MM.1S (cell line): ENCODE data around the gene CD82.

ENCODE experiments used
- DNase-seq: peaks from one replicate; pipeline ENCODE4 v3.0.0-alpha.2; 2015
- H2AFZ ChIP-seq: fragments of 300-600 bp; sonication (generic); 2 replicates; pipeline ENCODE4 v1.6.0; 2016; ENCODE audit warnings: antibody characterized with exemption, low read length
- H3F3A ChIP-seq: fragments of 300-600 bp; sonication (generic); 2 replicates; pipeline ENCODE4 v1.6.1; 2016; ENCODE audit warnings: mild to moderate bottlenecking, antibody characterized with exemption, low read length, moderate library complexity, mixed read lengths; ENCODE audit not compliant: insufficient read depth
- H3K27ac ChIP-seq: fragments of 300-600 bp; sonication (generic); 2 replicates; pipeline ENCODE4 v1.5.1; 2016; ENCODE audit warnings: mild to moderate bottlenecking, low read length
- H3K27me3 ChIP-seq: fragments of 300-600 bp; sonication (generic); replicated peaks from 2 replicates; pipeline ENCODE4 v1.6.0; 2016; ENCODE audit warnings: low read length; ENCODE audit not compliant: insufficient read depth
- H3K36me3 ChIP-seq: fragments of 300-600 bp; sonication (generic); replicated peaks from 2 replicates; pipeline ENCODE4 v1.6.1; 2016; ENCODE audit warnings: mild to moderate bottlenecking, low read length, mixed read lengths; ENCODE audit not compliant: insufficient read depth
- H3K4me1 ChIP-seq: fragments of 300-600 bp; sonication (generic); 2 replicates; pipeline ENCODE4 v1.6.1; 2016; ENCODE audit warnings: low read length, mixed read lengths
- H3K4me2 ChIP-seq: fragments of 300-600 bp; sonication (generic); 2 replicates; pipeline ENCODE4 v1.6.0; 2016; ENCODE audit warnings: low read depth, low read length
- H3K4me3 ChIP-seq: fragments of 300-600 bp; sonication (generic); 2 replicates; pipeline ENCODE4 v1.5.1; 2016; ENCODE audit warnings: low read length, mixed read lengths
- H3K79me2 ChIP-seq: fragments of 300-600 bp; sonication (generic); 2 replicates; pipeline ENCODE4 v1.6.1; 2016; ENCODE audit warnings: mixed run types, low read length, mixed read lengths
- H3K9ac ChIP-seq: fragments of 300-600 bp; sonication (generic); 2 replicates; pipeline ENCODE4 v1.6.1; 2016; ENCODE audit warnings: low read length, mixed read lengths
- H3K9me2 ChIP-seq: fragments of 300-600 bp; sonication (generic); replicated peaks from 2 replicates; pipeline ENCODE4 v1.6.1; 2016; ENCODE audit warnings: mild to moderate bottlenecking, low read length, mixed read lengths; ENCODE audit not compliant: insufficient read depth
- H3K9me3 ChIP-seq: fragments of 300-600 bp; sonication (generic); replicated peaks from 2 replicates; pipeline ENCODE4 v1.6.1; 2016; ENCODE audit warnings: mild to moderate bottlenecking, low read length, mixed read lengths; ENCODE audit not compliant: insufficient read depth
- H4K20me1 ChIP-seq: fragments of 300-600 bp; sonication (generic); 2 replicates; pipeline ENCODE4 v1.6.1; 2016; ENCODE audit warnings: mild to moderate bottlenecking, low read length, moderate library complexity, mixed read lengths; ENCODE audit not compliant: insufficient read depth
- EZH2 ChIP-seq: fragments of 300-600 bp; sonication (generic); optimal IDR thresholded peaks from 2 replicates; pipeline ENCODE3; 2017; ENCODE audit warnings: low read depth, mild to moderate bottlenecking, antibody characterized with exemption, low read length, mixed read lengths
- EZH2phosphoT487 ChIP-seq: fragments of 300-600 bp; sonication (generic); IDR thresholded peaks from 2 replicates; pipeline ENCODE4 v1.6.1; 2018; ENCODE audit warnings: antibody characterized with exemption, low read length
- TF ChIP-seq, protein P1 (sequence below): fragments of 300-600 bp; sonication (generic); IDR thresholded peaks from 2 replicates; pipeline ENCODE4 v1.5.1; 2016; ENCODE audit warnings: antibody characterized with exemption, low read length, mixed read lengths

Gene CD82

DNA sequence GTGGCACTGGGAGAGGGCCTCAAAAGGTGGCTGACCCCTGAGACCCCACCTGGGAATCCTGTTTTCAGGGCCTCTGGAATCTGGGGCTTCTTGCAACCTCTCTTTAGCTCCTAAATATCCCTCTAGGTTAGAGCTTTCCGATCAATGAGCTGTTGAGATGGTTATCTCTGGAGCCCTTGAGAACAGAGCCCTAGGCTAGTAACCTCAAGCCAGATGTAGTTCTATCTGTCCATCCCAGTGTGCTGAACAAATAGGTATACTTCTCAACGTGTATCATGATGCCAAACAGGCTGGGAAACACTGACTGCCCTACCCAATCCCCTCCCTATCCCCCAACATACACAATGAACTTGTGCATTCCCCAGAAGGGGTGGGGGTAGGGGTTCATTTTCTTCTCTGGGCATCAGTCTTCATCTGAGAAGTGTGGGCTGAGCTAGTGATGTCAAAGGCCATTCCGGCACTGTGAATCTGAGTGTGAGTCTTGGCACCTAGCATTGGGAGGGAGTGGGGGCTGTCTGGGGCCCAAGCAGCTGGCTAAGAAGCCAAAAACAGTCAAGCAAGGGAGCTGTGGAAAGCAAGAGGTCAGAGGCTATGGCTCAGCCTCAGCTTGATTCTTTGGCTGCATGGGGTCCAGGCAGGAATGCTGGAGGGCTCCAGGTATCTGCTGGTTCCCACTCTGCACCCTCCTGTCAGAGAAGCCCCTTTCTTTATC is 17.3 kb downstream of the CD82 start:
- no peak overlapping the region for H3K9ac ChIP-seq
- H3K4me3 ChIP-seq: no peak overlapping the region
- H3K27ac ChIP-seq: no peak overlapping the region
- H3F3A ChIP-seq: no peaks in the 10 kb centered on the region
- H3K36me3 ChIP-seq: no peaks in the 10 kb centered on the region; the same call in 1 of the 2 replicates
- H3K9me2 ChIP-seq: no peaks in the 10 kb centered on the region
- H3K79me2 ChIP-seq: peaks cover 76% of the 10 kb centered on the region
- H3K4me2 ChIP-seq: no peak overlapping the region
- DNase-seq: no peak
- H4K20me1 ChIP-seq: no peaks in the 10 kb centered on the region
- H3K9me3 ChIP-seq: no peaks in the 10 kb centered on the region
- no peaks in the 10 kb centered on the region for H3K4me1 ChIP-seq
- H2AFZ ChIP-seq: no peak overlapping the region
- H3K27me3 ChIP-seq: no peaks in the 10 kb centered on the region
- TF ChIP-seq, protein P1, sequence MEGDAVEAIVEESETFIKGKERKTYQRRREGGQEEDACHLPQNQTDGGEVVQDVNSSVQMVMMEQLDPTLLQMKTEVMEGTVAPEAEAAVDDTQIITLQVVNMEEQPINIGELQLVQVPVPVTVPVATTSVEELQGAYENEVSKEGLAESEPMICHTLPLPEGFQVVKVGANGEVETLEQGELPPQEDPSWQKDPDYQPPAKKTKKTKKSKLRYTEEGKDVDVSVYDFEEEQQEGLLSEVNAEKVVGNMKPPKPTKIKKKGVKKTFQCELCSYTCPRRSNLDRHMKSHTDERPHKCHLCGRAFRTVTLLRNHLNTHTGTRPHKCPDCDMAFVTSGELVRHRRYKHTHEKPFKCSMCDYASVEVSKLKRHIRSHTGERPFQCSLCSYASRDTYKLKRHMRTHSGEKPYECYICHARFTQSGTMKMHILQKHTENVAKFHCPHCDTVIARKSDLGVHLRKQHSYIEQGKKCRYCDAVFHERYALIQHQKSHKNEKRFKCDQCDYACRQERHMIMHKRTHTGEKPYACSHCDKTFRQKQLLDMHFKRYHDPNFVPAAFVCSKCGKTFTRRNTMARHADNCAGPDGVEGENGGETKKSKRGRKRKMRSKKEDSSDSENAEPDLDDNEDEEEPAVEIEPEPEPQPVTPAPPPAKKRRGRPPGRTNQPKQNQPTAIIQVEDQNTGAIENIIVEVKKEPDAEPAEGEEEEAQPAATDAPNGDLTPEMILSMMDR: no peak

DNA sequence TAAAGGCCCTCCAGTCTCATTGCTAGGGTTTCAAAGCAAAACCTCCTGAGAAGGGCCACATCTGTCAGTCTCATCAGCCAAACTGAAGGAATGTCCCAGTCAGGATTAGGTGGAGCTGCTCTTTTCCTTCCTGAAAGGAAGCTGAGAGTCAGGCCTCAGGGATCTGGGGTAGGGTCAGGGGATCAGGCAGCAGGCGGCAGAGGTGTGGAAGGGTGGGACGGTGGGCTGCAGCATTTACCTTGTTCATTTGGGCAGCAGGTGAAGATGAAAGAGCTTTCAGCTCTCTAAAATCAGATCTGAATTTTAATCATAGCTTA is 17.8 kb downstream of the CD82 start:
- no peaks in the 10 kb centered on the region for H3K9me3 ChIP-seq
- no peaks in the 10 kb centered on the region for H4K20me1 ChIP-seq
- H3K79me2 ChIP-seq: peaks cover 70% of the 10 kb centered on the region
- H3K9ac ChIP-seq: no peak overlapping the region
- H2AFZ ChIP-seq: no peak overlapping the region
- no peaks in the 10 kb centered on the region for H3K9me2 ChIP-seq
- TF ChIP-seq, protein P1: no peak
- no peak for TF ChIP-seq EZH2
- TF ChIP-seq EZH2phosphoT487: no peak
- no peak for DNase-seq
- H3K36me3 ChIP-seq: no peaks in the 10 kb centered on the region; the same call in 1 of the 2 replicates
- H3F3A ChIP-seq: no peaks in the 10 kb centered on the region
- no peak overlapping the region for H3K4me3 ChIP-seq
- H3K27me3 ChIP-seq: no peaks in the 10 kb centered on the region
- no peak overlapping the region for H3K27ac ChIP-seq
- no peaks in the 10 kb centered on the region for H3K4me1 ChIP-seq
- H3K4me2 ChIP-seq: no peak overlapping the region

DNA sequence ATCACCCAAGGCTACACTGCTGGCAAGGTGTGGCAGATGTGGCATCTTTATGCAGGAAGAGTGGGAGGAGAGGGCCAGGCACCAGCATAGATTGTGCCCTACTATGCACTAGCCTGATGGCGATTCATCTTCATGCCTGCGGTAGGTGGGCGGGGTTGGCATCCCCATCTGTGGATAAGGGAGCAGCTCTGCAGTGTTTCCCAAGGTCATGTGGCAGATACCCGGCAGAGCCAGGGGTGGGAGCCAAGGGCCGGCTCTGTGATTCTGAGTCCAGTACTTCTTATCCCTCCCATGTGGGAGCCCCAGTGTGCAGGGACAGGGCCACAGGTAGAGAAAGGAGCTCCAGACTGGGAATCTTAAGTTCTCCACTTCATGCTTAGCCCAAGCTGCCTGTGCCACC is 20.0 kb downstream of the CD82 start:
- Histone ChIP-seq H3K36me3 (no peaks in the 10 kb centered on the region; the same call in 1 of the 2 replicates), H3F3A (no peaks in the 10 kb centered on the region), H3K9me2 (no peaks in the 10 kb centered on the region)

More for the DNA sequence above, 20.0 kb downstream of the CD82 start:
- Histone ChIP-seq H2AFZ (no peak overlapping the region), H4K20me1 (no peaks in the 10 kb centered on the region), H3K4me2 (no peak overlapping the region), H3K27ac (no peak overlapping the region), H3K79me2 (peaks cover 52% of the 10 kb centered on the region), H3K9ac (no peak overlapping the region), H3K4me3 (no peak overlapping the region), H3K27me3 (no peaks in the 10 kb centered on the region), H3K9me3 (no peaks in the 10 kb centered on the region), H3K4me1 (no peaks in the 10 kb centered on the region)
- no peak for DNase-seq
- TF ChIP-seq, protein P1: no peak
- no peak for TF ChIP-seq EZH2
- TF ChIP-seq EZH2phosphoT487: no peak
